HepG2 (cell line): ENCODE data around the gene LRRC8E. TPM values are rescaled to one million over a fixed set of nuclear protein-coding genes. Genes with fewer than 3 reads are reported as not detected.

Source experiments
- ERF ChIP-seq: IDR thresholded peaks from 2 replicates; pipeline ENCODE4 v1.6.1; 2018; ENCODE audit warnings: missing biosample characterization, missing genetic modification reagents
- FOXC1 ChIP-seq: sonication (generic); formaldehyde crosslinking; IDR thresholded peaks from 2 replicates; pipeline ENCODE4 v1.8.0; 2022; ENCODE audit warnings: mild to moderate bottlenecking, missing genetic modification reagents, borderline replicate concordance
- GPBP1L1 ChIP-seq: sonication (generic); formaldehyde crosslinking; IDR thresholded peaks from 2 replicates; pipeline ENCODE4 v1.5.0; 2020; ENCODE audit warnings: mild to moderate bottlenecking, missing genetic modification reagents
- NRL ChIP-seq: sonication (generic); formaldehyde crosslinking; IDR thresholded peaks from 2 replicates; pipeline ENCODE4 v1.5.0; 2020; ENCODE audit warnings: missing genetic modification reagents, mild to moderate bottlenecking, moderate library complexity, borderline replicate concordance
- SRSF1 ChIP-seq: fragments of 200-400 bp; formaldehyde crosslinking; optimal IDR thresholded peaks from 2 replicates; pipeline ENCODE3; 2017; ENCODE audit warnings: mild to moderate bottlenecking, low read depth, low read length, moderate library complexity
- ZBTB14 ChIP-seq: sonication (generic); formaldehyde crosslinking; IDR thresholded peaks from 2 replicates; pipeline ENCODE4 v1.4.0; 2020; ENCODE audit warnings: missing genetic modification reagents
- ZHX2 ChIP-seq, 2 experiments: sonication (generic) in 1 of 2; formaldehyde crosslinking in 1 of 2; IDR thresholded peaks; 2 replicates each; pipeline versions ENCODE4 v1.6.1 to v1.9.0; 2014 to 2022; ENCODE audit warnings: antibody characterized with exemption in 1 of 2, borderline replicate concordance in 1 of 2, inconsistent platforms in 1 of 2, low read depth in 1 of 2, missing genetic modification reagents in 1 of 2
- ZIK1 ChIP-seq: sonication (generic); formaldehyde crosslinking; IDR thresholded peaks from 2 replicates; pipeline ENCODE4 v1.5.0; 2020; ENCODE audit warnings: mild to moderate bottlenecking, low read depth, missing genetic modification reagents, borderline replicate concordance
- ZMAT3 ChIP-seq: sonication (generic); formaldehyde crosslinking; conservative IDR thresholded peaks from 2 replicates; pipeline ENCODE4 v1.7.0; 2021; ENCODE audit warnings: missing genetic modification reagents
- ZNF121 ChIP-seq: sonication (generic); formaldehyde crosslinking; IDR thresholded peaks from 2 replicates; pipeline ENCODE4 v1.5.0; 2020; ENCODE audit warnings: mild to moderate bottlenecking, missing genetic modification reagents
- ZNF251 ChIP-seq: sonication (generic); formaldehyde crosslinking; IDR thresholded peaks from 2 replicates; pipeline ENCODE4 v1.9.0; 2021; ENCODE audit warnings: mild to moderate bottlenecking, missing genetic modification reagents
- ZNF281 ChIP-seq: sonication (generic); formaldehyde crosslinking; IDR thresholded peaks from 2 replicates; pipeline ENCODE4 v1.4.0; 2020; ENCODE audit warnings: missing genetic modification reagents, borderline replicate concordance
- ZNF792 ChIP-seq: IDR thresholded peaks from 2 replicates; pipeline ENCODE4 v1.6.1; 2016
- ZNF883 ChIP-seq: sonication (generic); formaldehyde crosslinking; IDR thresholded peaks from 2 replicates; pipeline ENCODE4 v1.5.1; 2020; ENCODE audit warnings: mild to moderate bottlenecking, missing genetic modification reagents; ENCODE audit errors: not compliant biosample characterization
- polyA plus RNA-seq, 8 experiments: library from polyadenylated mRNA; depleted of rRNA in 3 of 8; stranded (reverse) in 7 of 8; unstranded in 1 of 8; fragments of >200 nt; fragmentation: Illumina TruSeq in 4 of 8; extraction: Trizol in 4 of 8; gene quantifications; 2 replicates each; pipeline versions ENCODE4 v1.2.1 to v1.2.3, GENCODE V29; 2011 to 2016; ENCODE audit warnings: low read depth in 4 of 8, missing spikeins in 1 of 8, mixed read lengths in 1 of 8; ENCODE audit not compliant: insufficient read depth in 1 of 8
- total RNA-seq, 5 experiments: library from RNA; depleted of rRNA; stranded (reverse); fragments of >200 nt; fragmentation: Illumina TruSeq; extraction: Trizol; gene quantifications; 2 replicates each; pipeline ENCODE4 v1.2.3, GENCODE V29; 2016; ENCODE audit warnings: low read depth in 1 of 5

LRRC8E gene
- total and polyA plus RNA-seq, 2 of the 13 experiments (the other 11 are each of a cell fraction or from before 2014, with no cell fraction given), result 8.0 to 10.3 TPM

GRCh38 chr19:7866399-7867091 lies 21.8 kb upstream of the LRRC8E start (continued):
- TF ChIP-seq SRSF1, result no peak
- TF ChIP-seq NRL, result peak; percentile 37; the same call in 1 of the 2 replicates
- no peak for TF ChIP-seq ZNF792 (CRISPR knock-in tag)
- no peak for TF ChIP-seq GPBP1L1 (CRISPR knock-in tag)
- 0 out of 2 replicates have a peak, but pooled peaks have one; percentile 33 for TF ChIP-seq ZNF281 (CRISPR knock-in tag)
- no peak for TF ChIP-seq ZHX2 (IDR thresholded peaks at IDR 0.05; ENCODE audit: low read depth)
- TF ChIP-seq ZHX2 (CRISPR knock-in tag; IDR thresholded peaks at IDR 0.05; ENCODE audit: borderline replicate concordance), result no peak
- no peak for TF ChIP-seq ZMAT3 (CRISPR knock-in tag)
- TF ChIP-seq ZNF251 (CRISPR knock-in tag), result 0 out of 2 replicates have a peak, but pooled peaks have one; percentile 27
- TF ChIP-seq ZNF883 (CRISPR knock-in tag), result peak; percentile 24
- no peak for TF ChIP-seq FOXC1 (CRISPR knock-in tag)
- no peak for TF ChIP-seq ZNF121 (CRISPR knock-in tag)
- TF ChIP-seq ERF (CRISPR knock-in tag), result 0 out of 2 replicates have a peak, but pooled peaks have one; percentile 24
- 0 out of 2 replicates have a peak, but pooled peaks have one; percentile 26 for TF ChIP-seq ZIK1 (CRISPR knock-in tag)
- TF ChIP-seq ZBTB14 (CRISPR knock-in tag), result no peak
- TF ChIP-seq, all 625 proteins: peak for 38
